ENCODE data around the gene FRMD8. TPM values are rescaled to one million over a fixed set of nuclear protein-coding genes. Genes with fewer than 3 reads are reported as not detected.

Gene FRMD8
- total RNA-seq, 1 donor from 2014 or later = 23.5 TPM

- H3K27ac Mint-ChIP-seq = no peak overlapping the region
- no peaks in the 10 kb centered on the region for H3K27me3 Mint-ChIP-seq (ENCODE audit: low read depth)
- H3K4me1 Mint-ChIP-seq = no peaks in the 10 kb centered on the region
- no peak for DNase-seq (ENCODE audit: low spot score in 2 of 2, unreplicated experiment in 2 of 2)
- no peak for TF ChIP-seq CTCF (IDR thresholded peaks at IDR 0.05; ENCODE audit: unreplicated experiment)
- no peaks in the 10 kb centered on the region for H3K9me3 Mint-ChIP-seq
- H3K36me3 Mint-ChIP-seq = peaks cover 19% of the 10 kb centered on the region
- no peak overlapping the region for H3K4me3 Mint-ChIP-seq
Measured at GRCh38 chr11:65400307-65401072, 14.1 kb downstream of the FRMD8 start.

GRCh38 chr11:65401073-65401802, 14.8 kb downstream of the FRMD8 start:
- no peak overlapping the region for H3K27ac Mint-ChIP-seq
- H3K4me1 Mint-ChIP-seq = no peaks in the 10 kb centered on the region
- H3K4me3 Mint-ChIP-seq = no peak overlapping the region
- H3K9me3 Mint-ChIP-seq = no peaks in the 10 kb centered on the region
- no peaks in the 10 kb centered on the region for H3K27me3 Mint-ChIP-seq (ENCODE audit: low read depth)
- DNase-seq (ENCODE audit: low spot score in 2 of 2, unreplicated experiment in 2 of 2) = no peak
- peaks cover 19% of the 10 kb centered on the region for H3K36me3 Mint-ChIP-seq
- TF ChIP-seq CTCF (IDR thresholded peaks at IDR 0.05; ENCODE audit: unreplicated experiment) = no peak

- Mint-ChIP-seq H3K27ac (no peak overlapping the region), H3K27me3 (ENCODE audit: low read depth) (no peaks in the 10 kb centered on the region), H3K9me3 (no peaks in the 10 kb centered on the region), H3K4me3 (no peak overlapping the region), H3K4me1 (no peaks in the 10 kb centered on the region), H3K36me3 (peaks cover 19% of the 10 kb centered on the region)
- no peak for TF ChIP-seq CTCF (IDR thresholded peaks at IDR 0.05; ENCODE audit: unreplicated experiment)
- DNase-seq (ENCODE audit: low spot score in 2 of 2, unreplicated experiment in 2 of 2) = no peak
Measured at GRCh38 chr11:65401803-65402248, 15.4 kb downstream of the FRMD8 start.

- Mint-ChIP-seq H3K36me3 (peaks cover 14% of the 10 kb centered on the region), H3K4me3 (no peak overlapping the region), H3K27me3 (ENCODE audit: low read depth) (no peaks in the 10 kb centered on the region), H3K27ac (no peak overlapping the region), H3K4me1 (no peaks in the 10 kb centered on the region), H3K9me3 (no peaks in the 10 kb centered on the region)
- TF ChIP-seq CTCF (IDR thresholded peaks at IDR 0.05; ENCODE audit: unreplicated experiment) = no peak
- no peak for DNase-seq (ENCODE audit: low spot score in 2 of 2, unreplicated experiment in 2 of 2)
Measured at GRCh38 chr11:65402790-65403189, 16.4 kb downstream of the FRMD8 start.

- peaks cover 17% of the 10 kb centered on the region for H3K36me3 Mint-ChIP-seq
- no peaks in the 10 kb centered on the region for H3K27me3 Mint-ChIP-seq (ENCODE audit: low read depth)
- no peaks in the 10 kb centered on the region for H3K4me1 Mint-ChIP-seq
- TF ChIP-seq CTCF (IDR thresholded peaks at IDR 0.05; ENCODE audit: unreplicated experiment) = no peak
- no peak for DNase-seq (ENCODE audit: low spot score in 2 of 2, unreplicated experiment in 2 of 2)
- H3K27ac Mint-ChIP-seq = peak overlapping the region; percentile 39
- H3K9me3 Mint-ChIP-seq = no peaks in the 10 kb centered on the region
- H3K4me3 Mint-ChIP-seq = no peak overlapping the region
Measured at GRCh38 chr11:65403607-65404121, 17.2 kb downstream of the FRMD8 start.
